H1 (cell line): ENCODE data around the gene MACROD2. TPM values are rescaled to one million over a fixed set of nuclear protein-coding genes. Genes with fewer than 3 reads are reported as not detected.

ENCODE experiments used
- CTCF ChIA-PET: fragments of 300-600 bp; sonication (Branson Sonifier 250); formaldehyde crosslinking; loops from one replicate; lab custom pipeline; 2021; ENCODE audit not compliant: partially characterized antibody; lab: Charles Lee
- POLR2A ChIA-PET: fragments of 300-600 bp; sonication (Branson Sonifier 250); formaldehyde crosslinking; loops from one replicate; lab custom pipeline; 2021; ENCODE audit warnings: inconsistent platforms; ENCODE audit not compliant: partially characterized antibody; lab: Charles Lee
- DNase-seq, 2 experiments: peaks; one replicate each; pipeline versions ENCODE4 v3.0.0 to v3.0.0-alpha.2; 2010 to 2022; ENCODE audit warnings: low spot score in 2 of 2, low read depth in 1 of 2, mixed read lengths in 1 of 2
- FAIRE-seq: peaks from 2 replicates; lab custom pipeline; 2011; peaks lifted over from hg19 to GRCh38; lab: Jason Lieb, UNC
- H2AFZ ChIP-seq: 2 replicates; pipeline ENCODE4 v1.8.1; 2012; ENCODE audit warnings: low read length, inconsistent platforms
- H2AK5ac ChIP-seq: 2 replicates; pipeline ENCODE4 v1.6.1; 2013; ENCODE audit warnings: low read depth, low read length
- H2BK120ac ChIP-seq: replicated peaks from 2 replicates; pipeline ENCODE3; 2013; ENCODE audit warnings: low read depth, low read length, inconsistent platforms
- H2BK12ac ChIP-seq: 2 replicates; pipeline ENCODE4 v1.6.1; 2013; ENCODE audit warnings: low read depth, low read length
- H2BK15ac ChIP-seq: 2 replicates; pipeline ENCODE4 v1.6.1; 2013; ENCODE audit warnings: low read length
- H2BK20ac ChIP-seq: 2 replicates; pipeline ENCODE4 v1.6.1; 2013; ENCODE audit warnings: low read length
- H2BK5ac ChIP-seq: 2 replicates; pipeline ENCODE4 v1.6.1; 2013; ENCODE audit warnings: low read depth, low read length
- H3K14ac ChIP-seq: 2 replicates; pipeline ENCODE4 v1.6.1; 2013; ENCODE audit warnings: inconsistent platforms; ENCODE audit not compliant: insufficient read length
- H3K18ac ChIP-seq: 2 replicates; pipeline ENCODE4 v1.6.1; 2013; ENCODE audit warnings: low read length; ENCODE audit errors: extremely low read depth
- H3K23ac ChIP-seq: 2 replicates; pipeline ENCODE4 v1.6.1; 2013; ENCODE audit warnings: inconsistent platforms; ENCODE audit not compliant: insufficient read length
- H3K23me2 ChIP-seq: 2 replicates; pipeline ENCODE4 v1.6.1; 2013; ENCODE audit warnings: low read depth, low read length
- H3K27ac ChIP-seq: 2 replicates; pipeline ENCODE4 v1.6.1; 2011; ENCODE audit warnings: low read depth, low read length, inconsistent platforms
- H3K27me3 ChIP-seq, 4 experiments: replicated peaks in 1 of 4; 1 replicate in 1 of 4; 2 replicates in 3 of 4; pipeline versions ENCODE4 v1.6.1 to v1.8.1; 2011 to 2013; ENCODE audit warnings: low read length in 3 of 4, mild to moderate bottlenecking in 3 of 4, inconsistent platforms in 2 of 4, mixed read lengths in 2 of 4, moderate library complexity in 1 of 4; ENCODE audit not compliant: control insufficient read depth in 3 of 4, insufficient read depth in 3 of 4; ENCODE audit errors: extremely low read depth in 1 of 4
- H3K36me3 ChIP-seq, 4 experiments: 2 replicates each; pipeline versions ENCODE4 v1.6.1 to v1.8.1; 2011 to 2013; ENCODE audit warnings: mild to moderate bottlenecking in 4 of 4, low read length in 3 of 4, moderate library complexity in 2 of 4, control low read depth in 1 of 4, inconsistent platforms in 1 of 4; ENCODE audit not compliant: insufficient read depth in 4 of 4, control insufficient read depth in 2 of 4
- H3K4ac ChIP-seq: replicated peaks from 2 replicates; pipeline ENCODE3; 2013; ENCODE audit warnings: low read length, low read depth, mixed read lengths, inconsistent platforms; ENCODE audit not compliant: insufficient read length
- H3K4me1 ChIP-seq, 4 experiments: replicated peaks in 1 of 4; 1 replicate in 1 of 4; 2 replicates in 3 of 4; pipeline versions ENCODE4 v1.6.1 to v1.8.1; 2011 to 2013; ENCODE audit warnings: low read length in 3 of 4, inconsistent platforms in 2 of 4, mixed read lengths in 1 of 4; ENCODE audit not compliant: insufficient read depth in 4 of 4, control insufficient read depth in 3 of 4
- H3K4me2 ChIP-seq, 2 experiments: 2 replicates each; pipeline versions ENCODE4 v1.6.1 to v1.8.1; 2011 to 2013; ENCODE audit warnings: low read depth in 2 of 2, low read length in 2 of 2, control low read depth in 1 of 2, inconsistent platforms in 1 of 2, mild to moderate bottlenecking in 1 of 2; ENCODE audit not compliant: insufficient read depth in 1 of 2
- H3K4me3 ChIP-seq, 4 experiments: fragments of 200-600, 300-600 bp in 1 of 4; sonication (generic), shearing (Covaris generic), sonication (Bioruptor Twin) in 1 of 4; 2 replicates each; pipeline versions ENCODE4 v1.5.1 to v1.8.1; 2011 to 2016; ENCODE audit warnings: low read length in 4 of 4, low read depth in 3 of 4, control low read depth in 2 of 4, inconsistent platforms in 2 of 4, mild to moderate bottlenecking in 2 of 4, mixed read lengths in 1 of 4, moderate library complexity in 1 of 4; ENCODE audit not compliant: insufficient read depth in 2 of 4; ENCODE audit errors: extremely low read depth in 1 of 4
- H3K56ac ChIP-seq: replicated peaks from 2 replicates; pipeline ENCODE3; 2013; ENCODE audit warnings: low read depth, mild to moderate bottlenecking, mixed read lengths, low read length, inconsistent platforms; ENCODE audit not compliant: insufficient read length
- H3K79me1 ChIP-seq: 2 replicates; pipeline ENCODE4 v1.6.1; 2013; ENCODE audit warnings: low read depth, low read length, control low read depth
- H3K79me2 ChIP-seq, 2 experiments: 2 replicates each; pipeline versions ENCODE4 v1.6.1 to v1.8.1; 2012 to 2013; ENCODE audit warnings: low read length in 2 of 2, mild to moderate bottlenecking in 2 of 2, inconsistent platforms in 1 of 2; ENCODE audit not compliant: insufficient read depth in 2 of 2, control insufficient read depth in 1 of 2
- H3K9ac ChIP-seq, 4 experiments: replicated peaks in 1 of 4; 1 replicate in 1 of 4; 2 replicates in 3 of 4; pipeline versions ENCODE4 v1.6.1 to v1.8.1; 2011 to 2013; ENCODE audit warnings: low read depth in 3 of 4, low read length in 3 of 4, control low read depth in 2 of 4, mild to moderate bottlenecking in 2 of 4, moderate library complexity in 2 of 4, inconsistent platforms in 1 of 4; ENCODE audit errors: extremely low read depth in 1 of 4
- H3K9me3 ChIP-seq, 2 experiments: 2 replicates each; pipeline versions ENCODE4 v1.6.1 to v1.8.1; 2012 to 2013; ENCODE audit warnings: mild to moderate bottlenecking in 2 of 2, moderate library complexity in 2 of 2, control low read depth in 1 of 2, inconsistent platforms in 1 of 2, low read depth in 1 of 2, low read length in 1 of 2, mixed read lengths in 1 of 2; ENCODE audit not compliant: insufficient read depth in 2 of 2
- H4K20me1 ChIP-seq, 2 experiments: replicated peaks in 1 of 2; 2 replicates each; pipeline versions ENCODE3 to v1.8.1; 2011 to 2013; ENCODE audit warnings: inconsistent platforms in 2 of 2, low read length in 2 of 2, mild to moderate bottlenecking in 1 of 2; ENCODE audit not compliant: insufficient read depth in 2 of 2, control insufficient read depth in 1 of 2
- H4K5ac ChIP-seq: 2 replicates; pipeline ENCODE4 v1.6.1; 2013; ENCODE audit warnings: low read length, low read depth, mixed read lengths, inconsistent platforms; ENCODE audit not compliant: insufficient read length
- H4K8ac ChIP-seq: 2 replicates; pipeline ENCODE4 v1.8.0; 2013; ENCODE audit warnings: mild to moderate bottlenecking, moderate library complexity, low read length, inconsistent platforms; ENCODE audit not compliant: insufficient read depth; ENCODE audit errors: extremely low read depth
- H4K91ac ChIP-seq: replicated peaks from 2 replicates; pipeline ENCODE3; 2013; ENCODE audit warnings: low read length, mixed read lengths, inconsistent platforms; ENCODE audit not compliant: insufficient read length
- ATF3 ChIP-seq: IDR thresholded peaks from 2 replicates; pipeline ENCODE4 v1.6.1; 2011; ENCODE audit warnings: low read depth, mild to moderate bottlenecking, low read length; ENCODE audit not compliant: insufficient read depth
- KDM1A ChIP-seq: fragments of 200-600, 300-600 bp; sonication (generic); IDR thresholded peaks from 2 replicates; pipeline ENCODE4 v1.7.1; 2016; ENCODE audit warnings: mild to moderate bottlenecking, low read length, borderline replicate concordance
- RFX5 ChIP-seq: IDR thresholded peaks from 2 replicates; pipeline ENCODE4 v1.6.1; 2011; ENCODE audit warnings: low read depth, low read length, improper control_type of control experiment, borderline replicate concordance
- RXRA ChIP-seq: IDR thresholded peaks from 2 replicates; pipeline ENCODE4 v1.6.1; 2011; ENCODE audit warnings: low read depth, mild to moderate bottlenecking, low read length, moderate library complexity; ENCODE audit not compliant: insufficient read depth
- SP2 ChIP-seq: IDR thresholded peaks from 2 replicates; pipeline ENCODE4 v1.6.1; 2012; ENCODE audit warnings: mild to moderate bottlenecking, low read length, inconsistent platforms
- SUZ12 ChIP-seq: fragments of 200-600 bp; sonication (generic); IDR thresholded peaks from 2 replicates; pipeline ENCODE4 v1.6.1; 2012; ENCODE audit warnings: mild to moderate bottlenecking, inconsistent platforms, low read length, moderate library complexity, mixed read lengths
- TBP ChIP-seq: IDR thresholded peaks from 2 replicates; pipeline ENCODE4 v1.6.1; 2011; ENCODE audit warnings: low read depth, low read length, improper control_type of control experiment
- TCF12 ChIP-seq: IDR thresholded peaks from 2 replicates; pipeline ENCODE4 v1.6.1; 2011; ENCODE audit warnings: low read depth, mild to moderate bottlenecking, low read length
- YY1 ChIP-seq: IDR thresholded peaks from 2 replicates; pipeline ENCODE4 v1.6.1; 2011; ENCODE audit warnings: low read depth, mild to moderate bottlenecking, low read length
- WGBS, 2 experiments: shearing (Covaris generic) in 1 of 2; methylation state at CpG; one replicate each; pipeline versions ENCODE4 v1.1.6 to v1.1.7; 2013 to 2015; ENCODE audit warnings: low lambda C conversion rate in 2 of 2, mixed read lengths in 2 of 2, inconsistent platforms in 1 of 2, low coverage in 1 of 2, missing lambda C conversion rate in 1 of 2; ENCODE audit not compliant: insufficient replicate concordance in 2 of 2, insufficient coverage in 1 of 2, insufficient read length in 1 of 2; ENCODE audit errors: extremely low coverage in 1 of 2, missing lambda C conversion rate in 1 of 2; 5-methylcytosine and 5-hydroxymethylcytosine counted together
- polyA plus RNA-seq, 7 experiments: library from polyadenylated mRNA; depleted of rRNA in 3 of 7; stranded (reverse) in 5 of 7; unstranded in 2 of 7; fragments of >200 nt in 5 of 7; fragments of 200-250 nt in 2 of 7; gene quantifications; 1 replicate in 5 of 7; 2 replicates in 1 of 7; 4 replicates in 1 of 7; pipeline versions ENCODE4 v1.2.1 to v1.2.3, GENCODE V29; 2011 to 2013; ENCODE audit warnings: missing spikeins in 2 of 7, mixed read lengths in 2 of 7
- total RNA-seq: library from RNA; stranded (reverse); fragmentation: NEBNext Ultra II Directional; extraction: Animal tissue kit (Norgen Biotek cat#: 25700); gene quantifications from 2 replicates; pipeline ENCODE4 v1.2.1, GENCODE V29; 2021

MACROD2 gene
- total and polyA plus RNA-seq, 2 of the 8 experiments (the other 6 are each of a cell fraction or from before 2014, with no cell fraction given), result 0.70 to 3.9 TPM

DNA sequence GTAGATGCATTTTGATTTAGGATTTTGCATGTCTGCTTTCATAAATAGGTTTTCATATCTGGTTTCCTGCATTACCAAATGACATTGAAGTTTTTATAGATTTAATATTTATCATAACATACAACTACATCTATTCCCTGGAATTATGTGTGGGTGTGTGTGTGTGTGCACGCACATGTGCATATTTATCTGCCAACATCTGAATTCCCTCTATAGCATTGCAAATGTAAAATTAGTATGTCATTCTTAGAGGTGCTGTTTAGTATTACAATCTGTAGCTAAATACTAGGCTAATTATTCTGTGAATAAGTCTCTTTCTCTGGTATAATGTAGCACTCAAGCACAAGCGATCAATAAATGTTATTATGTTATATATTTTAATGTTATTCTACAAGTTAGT lies 820.0 kb downstream of the MACROD2 start:
- H3K4me3 ChIP-seq, result no peak overlapping the region
- CTCF ChIA-PET, result interaction anchor here (0.6 kb wide), 1 partner anchor 478 kb away, joined by 3 read pairs; the partner anchor contains the start of gene FLRT3
- H2BK12ac ChIP-seq, result no peak overlapping the region
- TF ChIP-seq ATF3 (no peak), TCF12 (no peak), SP2 (no peak), RFX5 (no peak), YY1 (no peak), SUZ12 (no peak), RXRA (no peak), TBP (no peak), KDM1A (no peak)
- H2BK120ac ChIP-seq, result no peak overlapping the region
- no peaks in the 10 kb centered on the region for H3K36me3 ChIP-seq
- no peak overlapping the region for H3K4me2 ChIP-seq
- POLR2A ChIA-PET, result no interaction called here
- 0 out of 4 replicates have a peak, but pooled peaks cover 0 to 2% of the 10 kb centered on the region in 2 experiments for H3K9me3 ChIP-seq
- H3K14ac ChIP-seq, result no peak overlapping the region
- H3K79me1 ChIP-seq, result no peaks in the 10 kb centered on the region
- H3K23me2 ChIP-seq, result no peaks in the 10 kb centered on the region
- no peaks in the 10 kb centered on the region for H3K4me1 ChIP-seq
- H2AFZ ChIP-seq, result no peak overlapping the region
- H4K20me1 ChIP-seq, result no peaks in the 10 kb centered on the region
- H3K4ac ChIP-seq, result no peak overlapping the region
- H3K9ac ChIP-seq, result no peak overlapping the region
- DNase-seq (no peak), FAIRE-seq (no peak)
- WGBS, 2 experiments, result 90% methylated on average over 2 of the region's 2 CpGs; no CpG with 5 or more reads in 1 of the 2 experiments
- H3K23ac ChIP-seq, result no peak overlapping the region
- no peaks in the 10 kb centered on the region for H3K79me2 ChIP-seq
- H2AK5ac ChIP-seq, result no peak overlapping the region
- H4K91ac ChIP-seq, result no peak overlapping the region
- H3K27ac ChIP-seq, result no peak overlapping the region
- H2BK5ac ChIP-seq, result no peak overlapping the region
- no peak overlapping the region for H3K56ac ChIP-seq
- no peak overlapping the region for H2BK15ac ChIP-seq
- no peak overlapping the region for H2BK20ac ChIP-seq
- no peaks in the 10 kb centered on the region for H3K27me3 ChIP-seq
- H4K5ac ChIP-seq, result no peak overlapping the region
- no peak overlapping the region for H4K8ac ChIP-seq
- no peak overlapping the region for H3K18ac ChIP-seq
